HCT116 (cell line): Measurements from ENCODE around the gene ZNF503. TPM values are rescaled to one million over a fixed set of nuclear protein-coding genes. Genes with fewer than 3 reads are reported as not detected.

Source experiments
- ATAC-seq: fragments of 200-7000 bp; cut with Tn5 transposase; 2 replicates; pipeline ENCODE4 v1.9.1; 2020; ENCODE audit warnings: mild to moderate bottlenecking, moderate library complexity
- BruUV-seq: library from RNA; stranded (reverse); fragments of 400-500 nt; replicated peaks from 2 replicates; lab custom pipeline; 2021; lab: Mats Ljungman, UMichigan
- CTCF ChIA-PET: fragments of 300-600 bp; sonication (Branson Sonifier 250); formaldehyde crosslinking; loops from one replicate; lab custom pipeline; 2021; ENCODE audit warnings: antibody characterized with exemption; lab: Charles Lee
- POLR2A ChIA-PET: fragments of 300-600, 350-600 bp; sonication (Branson Sonifier 250); formaldehyde crosslinking; loops from one replicate; lab custom pipeline; 2021; ENCODE audit warnings: antibody characterized with exemption; lab: Charles Lee
- RAD21 ChIA-PET, 2 experiments: fragments of 300-600 bp; sonication (Branson Sonifier 250); formaldehyde crosslinking; loops; one replicate each; lab custom pipeline; 2023; ENCODE audit warnings: low total read pairs in 2 of 2; ENCODE audit not compliant: uncharacterized antibody in 2 of 2, unreplicated experiment in 2 of 2, low non-redundant PET in 1 of 2; lab: Charles Lee
- DNase-seq: peaks from one replicate; pipeline ENCODE4 v3.0.0-alpha.2; 2010; ENCODE audit warnings: low read depth, low spot score
- H2AFZ ChIP-seq: fragments of 200-600 bp; shearing (Covaris generic), sonication (generic); 2 replicates; pipeline ENCODE4 v1.6.1; 2017; ENCODE audit warnings: low read depth, mixed run types, mixed read lengths, antibody characterized with exemption, low read length; ENCODE audit not compliant: poor library complexity, severe bottlenecking
- H3K27ac ChIP-seq: 2 replicates; pipeline ENCODE4 v1.5.1; 2012; ENCODE audit warnings: low read depth, low read length
- H3K27me3 ChIP-seq: fragments of 200-600 bp; sonication (generic); 2 replicates; pipeline ENCODE4 v1.6.1; 2016; ENCODE audit warnings: mixed run types, low read length, mixed read lengths; ENCODE audit not compliant: insufficient read depth
- H3K36me3 ChIP-seq, 2 experiments: fragments of 200-500 bp in 1 of 2; fragments of 200-600 bp in 1 of 2; sonication (Bioruptor generic) in 1 of 2; sonication (generic) in 1 of 2; 2 replicates each; pipeline versions ENCODE4 v1.5.1 to v1.6.1; 2014 to 2016; ENCODE audit warnings: low read length in 2 of 2, inconsistent platforms in 1 of 2, mixed read lengths in 1 of 2, mixed run types in 1 of 2; ENCODE audit not compliant: insufficient read depth in 2 of 2, control insufficient read depth in 1 of 2
- H3K4me1 ChIP-seq, 2 experiments: fragments of 200-600 bp in 1 of 2; sonication (generic) in 1 of 2; 2 replicates each; pipeline versions ENCODE4 v1.5.1 to v1.6.1; 2012 to 2017; ENCODE audit warnings: low read length in 2 of 2, inconsistent platforms in 1 of 2, mild to moderate bottlenecking in 1 of 2, mixed read lengths in 1 of 2, mixed run types in 1 of 2, moderate library complexity in 1 of 2; ENCODE audit not compliant: insufficient read depth in 2 of 2, control insufficient read depth in 1 of 2
- H3K4me2 ChIP-seq: fragments of 200-600 bp; sonication (generic); 2 replicates; pipeline ENCODE4 v1.6.1; 2017; ENCODE audit warnings: mixed run types, low read length, mixed read lengths
- H3K4me3 ChIP-seq, 2 experiments: fragments of 200-600 bp in 1 of 2; sonication (generic) in 1 of 2; replicated peaks in 1 of 2; 2 replicates each; pipeline ENCODE4 v1.5.1; 2011 to 2016; ENCODE audit warnings: low read length in 2 of 2, control low read depth in 1 of 2, low read depth in 1 of 2, mild to moderate bottlenecking in 1 of 2, mixed read lengths in 1 of 2, mixed run types in 1 of 2
- H3K79me2 ChIP-seq: fragments of 200-600 bp; sonication (generic); 2 replicates; pipeline ENCODE4 v1.6.1; 2017; ENCODE audit warnings: mild to moderate bottlenecking, mixed run types, low read length, moderate library complexity, mixed read lengths; ENCODE audit not compliant: insufficient read depth
- H3K9ac ChIP-seq: fragments of 200-600 bp; sonication (generic); 2 replicates; pipeline ENCODE4 v1.6.1; 2016; ENCODE audit warnings: low read length, mixed read lengths
- H3K9me2 ChIP-seq: fragments of 200-600 bp; sonication (generic), shearing (Covaris generic); 2 replicates; pipeline ENCODE4 v1.6.1; 2017; ENCODE audit warnings: mixed run types, mild to moderate bottlenecking, moderate library complexity; ENCODE audit not compliant: insufficient read depth
- H3K9me3 ChIP-seq, 2 experiments: fragments of 200-500 bp in 1 of 2; fragments of 200-600 bp in 1 of 2; sonication (Bioruptor generic) in 1 of 2; sonication (generic) in 1 of 2; 2 replicates each; pipeline ENCODE4 v1.6.1; 2014 to 2017; ENCODE audit warnings: low read length in 2 of 2, mixed read lengths in 2 of 2, inconsistent platforms in 1 of 2, low read depth in 1 of 2, mild to moderate bottlenecking in 1 of 2, mixed run types in 1 of 2, moderate library complexity in 1 of 2; ENCODE audit not compliant: control insufficient read depth in 1 of 2, insufficient read depth in 1 of 2
- H4K20me1 ChIP-seq: fragments of 200-600 bp; sonication (generic), shearing (Covaris generic); 2 replicates; pipeline ENCODE4 v1.6.1; 2017; ENCODE audit warnings: mixed run types, mild to moderate bottlenecking, moderate library complexity; ENCODE audit not compliant: insufficient read depth
- CBX3 ChIP-seq: IDR thresholded peaks from 2 replicates; pipeline ENCODE4 v1.6.1; 2012; ENCODE audit warnings: low read depth
- CEBPB ChIP-seq: IDR thresholded peaks from 2 replicates; pipeline ENCODE4 v1.6.1; 2012; ENCODE audit warnings: low read depth
- EZH2 ChIP-seq: fragments of 200-600 bp; sonication (generic); IDR thresholded peaks from 2 replicates; pipeline ENCODE4 v1.6.1; 2017; ENCODE audit warnings: antibody characterized with exemption, mixed run types
- JUND ChIP-seq: IDR thresholded peaks from 2 replicates; pipeline ENCODE4 v1.6.1; 2012
- POLR2AphosphoS5 ChIP-seq: IDR thresholded peaks from 2 replicates; pipeline ENCODE4 v1.6.1; 2011; ENCODE audit warnings: mild to moderate bottlenecking, low read depth, low read length, moderate library complexity
- SIN3A ChIP-seq: IDR thresholded peaks from 2 replicates; pipeline ENCODE4 v1.6.1; 2012; ENCODE audit warnings: low read depth
- SP1 ChIP-seq: IDR thresholded peaks from 2 replicates; pipeline ENCODE4 v1.6.1; 2012; ENCODE audit warnings: low read depth
- SRF ChIP-seq: IDR thresholded peaks from 2 replicates; pipeline ENCODE4 v1.6.1; 2012; ENCODE audit warnings: low read depth
- TCF7L2 ChIP-seq: IDR thresholded peaks from 2 replicates; pipeline ENCODE4 v1.7.0; 2011; ENCODE audit warnings: borderline replicate concordance, inconsistent platforms; ENCODE audit not compliant: insufficient read depth, insufficient read length; ENCODE audit errors: extremely low read depth
- YY1 ChIP-seq: IDR thresholded peaks from 2 replicates; pipeline ENCODE4 v1.6.1; 2011; ENCODE audit warnings: low read length, low read depth, moderate library complexity, mild to moderate bottlenecking; ENCODE audit not compliant: insufficient replicate concordance; ENCODE audit errors: extremely low read depth
- ZFX ChIP-seq: fragments of 450-650 bp; IDR thresholded peaks from 2 replicates; pipeline ENCODE4 v1.6.1; 2017
- ZNF274 ChIP-seq: fragments of 200-500 bp; sonication (Bioruptor generic); IDR thresholded peaks from 2 replicates; pipeline ENCODE4 v1.6.1; 2014; ENCODE audit warnings: mild to moderate bottlenecking, low read depth, low read length, inconsistent platforms
- intact Hi-C: fragments of 100-400 bp; cut with micrococcal nuclease; formaldehyde crosslinking; loops from 2 replicates; pipeline ENCODE4 v1.10.0; 2022
- total RNA-seq: library from RNA; stranded (reverse); gene quantifications from one replicate; pipeline ENCODE4 v1.2.1, GENCODE V29; 2021; ENCODE audit not compliant: unreplicated experiment
- TF ChIP-seq, protein P1 (sequence below): IDR thresholded peaks from 2 replicates; pipeline ENCODE4 v1.6.1; 2011; ENCODE audit warnings: mild to moderate bottlenecking, low read length, moderate library complexity; ENCODE audit not compliant: insufficient replicate concordance; ENCODE audit errors: extremely low read depth
- TF ChIP-seq, protein P2 (sequence below): IDR thresholded peaks from 2 replicates; pipeline ENCODE4 v1.6.1; 2012
- TF ChIP-seq, protein P3 (sequence below), 3 experiments: fragments of 200-600 bp in 1 of 3; sonication (generic) in 1 of 3; IDR thresholded peaks in 2 of 3; conservative IDR thresholded peaks in 1 of 3; 2 replicates each; pipeline ENCODE4 v1.5.1; 2012 to 2017; ENCODE audit warnings: low read depth in 2 of 3, low read length in 2 of 3, antibody characterized with exemption in 1 of 3, borderline replicate concordance in 1 of 3, control low read depth in 1 of 3, mild to moderate bottlenecking in 1 of 3, mixed read lengths in 1 of 3, mixed run types in 1 of 3, moderate library complexity in 1 of 3; ENCODE audit not compliant: insufficient read depth in 1 of 3
- TF ChIP-seq, protein P4 (sequence below): IDR thresholded peaks from 2 replicates; pipeline ENCODE4 v1.6.1; 2012

ZNF503 gene
- total RNA-seq, 1 experiment from 2014 or later = 30.4 TPM

DNA sequence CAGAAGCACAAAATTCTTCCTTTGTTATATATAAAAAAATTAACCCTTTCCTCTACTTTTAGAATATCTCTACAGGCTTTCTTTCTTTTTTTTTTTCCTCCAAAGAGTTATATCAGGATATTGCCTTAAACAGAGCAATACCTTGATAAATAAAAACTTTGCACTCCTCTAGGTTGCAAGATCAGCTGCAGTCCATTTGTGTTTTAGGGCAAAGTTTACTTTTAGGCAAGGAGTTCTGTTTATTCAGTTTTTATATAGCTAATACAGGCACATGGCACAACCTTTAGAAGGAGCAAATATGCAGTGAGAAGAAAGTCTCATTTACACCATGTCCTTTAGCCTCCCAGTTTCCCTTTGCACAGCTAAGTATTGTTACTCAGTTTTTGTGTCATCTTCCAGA is 40.1 kb upstream of the ZNF503 start:
- H3K4me2 ChIP-seq = no peak overlapping the region
- POLR2A ChIA-PET = no interaction called here
- ATAC-seq (no peak), DNase-seq (no peak)
- no peak overlapping the region for H2AFZ ChIP-seq
- RAD21 ChIA-PET = no interaction called here
- H3K9me3 ChIP-seq = peaks cover 0 to 15% of the 10 kb centered on the region in 2 experiments; a peak in 3 of 4 replicates
- CTCF ChIA-PET = no interaction called here
- intact Hi-C loops = no loop called here
- no peak for TF ChIP-seq ZFX
- TF ChIP-seq EZH2 = no peak
- no peak for TF ChIP-seq TCF7L2
- TF ChIP-seq, protein P1, sequence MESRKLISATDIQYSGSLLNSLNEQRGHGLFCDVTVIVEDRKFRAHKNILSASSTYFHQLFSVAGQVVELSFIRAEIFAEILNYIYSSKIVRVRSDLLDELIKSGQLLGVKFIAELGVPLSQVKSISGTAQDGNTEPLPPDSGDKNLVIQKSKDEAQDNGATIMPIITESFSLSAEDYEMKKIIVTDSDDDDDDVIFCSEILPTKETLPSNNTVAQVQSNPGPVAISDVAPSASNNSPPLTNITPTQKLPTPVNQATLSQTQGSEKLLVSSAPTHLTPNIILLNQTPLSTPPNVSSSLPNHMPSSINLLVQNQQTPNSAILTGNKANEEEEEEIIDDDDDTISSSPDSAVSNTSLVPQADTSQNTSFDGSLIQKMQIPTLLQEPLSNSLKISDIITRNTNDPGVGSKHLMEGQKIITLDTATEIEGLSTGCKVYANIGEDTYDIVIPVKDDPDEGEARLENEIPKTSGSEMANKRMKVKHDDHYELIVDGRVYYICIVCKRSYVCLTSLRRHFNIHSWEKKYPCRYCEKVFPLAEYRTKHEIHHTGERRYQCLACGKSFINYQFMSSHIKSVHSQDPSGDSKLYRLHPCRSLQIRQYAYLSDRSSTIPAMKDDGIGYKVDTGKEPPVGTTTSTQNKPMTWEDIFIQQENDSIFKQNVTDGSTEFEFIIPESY = no peak
- no peak for TF ChIP-seq SP1
- TF ChIP-seq, protein P2, sequence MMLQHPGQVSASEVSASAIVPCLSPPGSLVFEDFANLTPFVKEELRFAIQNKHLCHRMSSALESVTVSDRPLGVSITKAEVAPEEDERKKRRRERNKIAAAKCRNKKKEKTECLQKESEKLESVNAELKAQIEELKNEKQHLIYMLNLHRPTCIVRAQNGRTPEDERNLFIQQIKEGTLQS = no peak
- TF ChIP-seq JUND = no peak
- no peak for TF ChIP-seq ZNF274
- TF ChIP-seq SIN3A = no peak
- no peak for TF ChIP-seq SRF
- TF ChIP-seq YY1 = no peak
- TF ChIP-seq, protein P3, sequence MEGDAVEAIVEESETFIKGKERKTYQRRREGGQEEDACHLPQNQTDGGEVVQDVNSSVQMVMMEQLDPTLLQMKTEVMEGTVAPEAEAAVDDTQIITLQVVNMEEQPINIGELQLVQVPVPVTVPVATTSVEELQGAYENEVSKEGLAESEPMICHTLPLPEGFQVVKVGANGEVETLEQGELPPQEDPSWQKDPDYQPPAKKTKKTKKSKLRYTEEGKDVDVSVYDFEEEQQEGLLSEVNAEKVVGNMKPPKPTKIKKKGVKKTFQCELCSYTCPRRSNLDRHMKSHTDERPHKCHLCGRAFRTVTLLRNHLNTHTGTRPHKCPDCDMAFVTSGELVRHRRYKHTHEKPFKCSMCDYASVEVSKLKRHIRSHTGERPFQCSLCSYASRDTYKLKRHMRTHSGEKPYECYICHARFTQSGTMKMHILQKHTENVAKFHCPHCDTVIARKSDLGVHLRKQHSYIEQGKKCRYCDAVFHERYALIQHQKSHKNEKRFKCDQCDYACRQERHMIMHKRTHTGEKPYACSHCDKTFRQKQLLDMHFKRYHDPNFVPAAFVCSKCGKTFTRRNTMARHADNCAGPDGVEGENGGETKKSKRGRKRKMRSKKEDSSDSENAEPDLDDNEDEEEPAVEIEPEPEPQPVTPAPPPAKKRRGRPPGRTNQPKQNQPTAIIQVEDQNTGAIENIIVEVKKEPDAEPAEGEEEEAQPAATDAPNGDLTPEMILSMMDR (IDR thresholded peaks at IDR 0.05 in 2 of 3, conservative IDR thresholded peaks at IDR 0.05 in 1 of 3; ENCODE audit: borderline replicate concordance in 1 of 3, insufficient read depth in 1 of 3, low read depth in 2 of 3, low read length in 2 of 3) = no peak
- TF ChIP-seq POLR2AphosphoS5 = no peak
- TF ChIP-seq CEBPB = no peak
- TF ChIP-seq CBX3 = no peak
- TF ChIP-seq, protein P4, sequence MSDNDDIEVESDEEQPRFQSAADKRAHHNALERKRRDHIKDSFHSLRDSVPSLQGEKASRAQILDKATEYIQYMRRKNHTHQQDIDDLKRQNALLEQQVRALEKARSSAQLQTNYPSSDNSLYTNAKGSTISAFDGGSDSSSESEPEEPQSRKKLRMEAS = no peak
- TF ChIP-seq, all 23 proteins: peak for 0
- Histone ChIP-seq H3K4me1 (no peaks in the 10 kb centered on the region), H4K20me1 (no peaks in the 10 kb centered on the region), H3K4me3 (no peak overlapping the region), H3K36me3 (no peaks in the 10 kb centered on the region), H3K27me3 (no peaks in the 10 kb centered on the region), H3K79me2 (no peaks in the 10 kb centered on the region), H3K9me2 (no peaks in the 10 kb centered on the region; the same call in 1 of the 2 replicates), H3K27ac (no peak overlapping the region), H3K9ac (no peak overlapping the region)
- no TSS peak for BruUV-seq
